ENCODE data around the gene ADRM1. TPM values are rescaled to one million over a fixed set of nuclear protein-coding genes. Genes with fewer than 3 reads are reported as not detected.
A peak's percentile ranks its signal among the peaks of the same experiment; 100 is the strongest.

The ADRM1 gene
- total RNA-seq, 1 experiment from 2014 or later: 127 TPM

GRCh38 chr20:62352402-62353288, 49.8 kb downstream of the ADRM1 start:
- Mint-ChIP-seq H3K4me3 (ENCODE audit: unreplicated experiment) (peak overlapping the region; percentile 47), H3K9me3 (ENCODE audit: unreplicated experiment) (peaks cover 8% of the 10 kb centered on the region), H3K4me1 (ENCODE audit: insufficient read depth, unreplicated experiment) (peaks cover 22% of the 10 kb centered on the region), H3K27ac (ENCODE audit: low read depth, unreplicated experiment) (peak overlapping the region; percentile 85), H3K27me3 (ENCODE audit: insufficient read depth, unreplicated experiment) (no peaks in the 10 kb centered on the region), H3K36me3 (ENCODE audit: insufficient read depth, unreplicated experiment) (peaks cover 68% of the 10 kb centered on the region)
- TF ChIP-seq, protein P1, sequence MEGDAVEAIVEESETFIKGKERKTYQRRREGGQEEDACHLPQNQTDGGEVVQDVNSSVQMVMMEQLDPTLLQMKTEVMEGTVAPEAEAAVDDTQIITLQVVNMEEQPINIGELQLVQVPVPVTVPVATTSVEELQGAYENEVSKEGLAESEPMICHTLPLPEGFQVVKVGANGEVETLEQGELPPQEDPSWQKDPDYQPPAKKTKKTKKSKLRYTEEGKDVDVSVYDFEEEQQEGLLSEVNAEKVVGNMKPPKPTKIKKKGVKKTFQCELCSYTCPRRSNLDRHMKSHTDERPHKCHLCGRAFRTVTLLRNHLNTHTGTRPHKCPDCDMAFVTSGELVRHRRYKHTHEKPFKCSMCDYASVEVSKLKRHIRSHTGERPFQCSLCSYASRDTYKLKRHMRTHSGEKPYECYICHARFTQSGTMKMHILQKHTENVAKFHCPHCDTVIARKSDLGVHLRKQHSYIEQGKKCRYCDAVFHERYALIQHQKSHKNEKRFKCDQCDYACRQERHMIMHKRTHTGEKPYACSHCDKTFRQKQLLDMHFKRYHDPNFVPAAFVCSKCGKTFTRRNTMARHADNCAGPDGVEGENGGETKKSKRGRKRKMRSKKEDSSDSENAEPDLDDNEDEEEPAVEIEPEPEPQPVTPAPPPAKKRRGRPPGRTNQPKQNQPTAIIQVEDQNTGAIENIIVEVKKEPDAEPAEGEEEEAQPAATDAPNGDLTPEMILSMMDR (IDR thresholded peaks at IDR 0.05; ENCODE audit: unreplicated experiment): peak; percentile 53
- BruUV-seq (replicated peaks): no TSS peak
- POLR2A ChIA-PET: interaction anchor here (0.7 to 7.4 kb wide), 5 partner anchors 13 to 47 kb away, joined by 4 to 347 read pairs (median 4); partner anchors contain the start of gene LAMA5
- intact Hi-C loops (cut with micrococcal nuclease): loop anchor here (1.0 kb wide), 1 partner anchor 29 kb away; no protein-coding TSS in a partner anchor
- DNase-seq (ENCODE audit: unreplicated experiment): peak; percentile 93
- CTCF ChIA-PET: interaction anchor here (1.1 to 4.9 kb wide), 5 partner anchors 11 to 30 kb away, joined by 3 to 63 read pairs (median 14); no protein-coding TSS in a partner anchor

DNA sequence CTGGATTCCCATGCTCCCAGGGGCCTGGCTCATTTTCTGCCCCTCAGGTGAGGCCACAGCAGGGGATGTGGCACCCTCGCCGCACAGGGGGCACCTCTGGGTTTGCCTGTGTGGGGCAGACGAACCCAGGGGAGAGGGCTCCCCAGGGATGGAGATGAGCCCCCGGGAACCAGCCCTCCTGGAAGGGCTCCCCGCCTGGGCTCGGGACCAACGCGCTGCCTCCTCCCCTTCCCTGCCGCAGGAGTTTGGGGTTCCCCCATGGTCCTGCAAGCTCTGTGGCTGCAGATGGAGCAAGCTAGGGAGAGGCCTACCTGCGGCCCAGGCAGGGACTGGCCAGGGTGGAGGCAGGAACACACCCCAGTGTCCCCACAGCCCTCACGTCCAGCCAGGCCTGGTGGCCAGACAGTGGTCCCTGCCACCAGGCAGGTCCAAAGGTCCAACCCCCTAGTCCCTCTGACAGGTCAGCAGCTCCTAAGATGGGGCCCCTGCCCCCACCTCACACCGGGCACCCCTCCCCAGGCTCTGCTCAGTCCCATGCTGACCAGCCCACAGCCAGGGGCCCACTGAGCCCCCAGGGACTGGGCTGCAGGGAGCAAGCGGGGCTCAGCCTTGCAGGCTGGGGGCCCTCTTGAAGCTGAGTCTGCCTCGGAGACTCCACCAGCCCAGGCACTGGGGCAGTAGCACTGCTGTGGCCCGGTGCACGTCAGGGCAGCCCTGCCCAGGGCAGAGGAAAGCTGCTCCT, 50.7 kb downstream of the ADRM1 start:
- peak overlapping the region; percentile 47 for H3K4me3 Mint-ChIP-seq (ENCODE audit: unreplicated experiment)
- no TSS peak for BruUV-seq (replicated peaks)
- peaks cover 5% of the 10 kb centered on the region for H3K9me3 Mint-ChIP-seq (ENCODE audit: unreplicated experiment)
- peaks cover 63% of the 10 kb centered on the region for H3K36me3 Mint-ChIP-seq (ENCODE audit: insufficient read depth, unreplicated experiment)
- H3K27me3 Mint-ChIP-seq (ENCODE audit: insufficient read depth, unreplicated experiment): no peaks in the 10 kb centered on the region
- CTCF ChIA-PET: interaction anchor here (0.6 to 4.9 kb wide), 4 partner anchors 10 to 30 kb away, joined by 3 to 63 read pairs (median 4); no protein-coding TSS in a partner anchor
- peaks cover 22% of the 10 kb centered on the region for H3K4me1 Mint-ChIP-seq (ENCODE audit: insufficient read depth, unreplicated experiment)
- DNase-seq (ENCODE audit: unreplicated experiment): no peak
- intact Hi-C loops (cut with micrococcal nuclease): no loop called here
- H3K27ac Mint-ChIP-seq (ENCODE audit: low read depth, unreplicated experiment): peak overlapping the region; percentile 85
- TF ChIP-seq, protein P1 (IDR thresholded peaks at IDR 0.05; ENCODE audit: unreplicated experiment): no peak
- POLR2A ChIA-PET: interaction anchor here (0.8 to 7.4 kb wide), 4 partner anchors 13 to 22 kb away, joined by 3 to 347 read pairs (median 4); partner anchors contain the start of gene LAMA5

DNA sequence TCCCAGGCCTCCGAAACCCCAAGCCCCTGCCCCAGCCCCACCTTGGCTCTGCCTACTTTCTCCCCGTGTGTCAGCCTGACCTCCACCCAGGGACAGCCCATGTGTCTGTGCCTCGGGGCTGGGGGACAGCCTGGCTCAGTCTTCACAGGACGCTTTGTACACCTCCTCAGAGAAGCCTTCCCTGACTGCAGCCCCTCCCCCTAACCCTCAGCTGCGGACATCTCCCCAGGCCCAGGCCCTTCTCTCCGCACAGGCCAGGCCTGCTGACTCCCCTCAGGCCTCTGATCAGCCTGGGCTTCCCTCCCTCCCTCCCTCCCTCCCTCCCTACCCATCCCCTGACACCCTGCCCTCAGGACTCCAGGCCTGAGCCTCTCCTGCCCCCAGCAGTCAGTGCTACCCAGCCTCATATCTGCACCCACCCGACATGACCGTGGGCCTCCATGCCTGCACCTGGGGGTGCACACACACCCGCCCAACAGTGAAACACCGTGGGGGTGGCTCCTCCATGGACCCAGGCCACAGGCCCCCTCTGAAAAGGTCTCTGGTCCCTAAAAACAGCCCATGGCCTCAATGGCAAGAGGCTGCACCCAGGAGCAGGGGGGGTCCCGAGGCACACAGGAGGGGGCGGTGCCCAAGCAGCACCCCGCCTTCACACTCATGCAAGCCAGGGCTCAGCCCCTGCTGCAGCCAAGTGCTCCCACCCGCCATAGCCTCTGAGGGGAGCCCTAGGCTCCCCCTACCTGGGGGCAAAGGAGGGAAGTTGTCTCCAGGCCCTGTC, 51.4 kb downstream of the ADRM1 start:
- Mint-ChIP-seq H3K4me3 (ENCODE audit: unreplicated experiment) (no peak overlapping the region), H3K27me3 (ENCODE audit: insufficient read depth, unreplicated experiment) (no peaks in the 10 kb centered on the region), H3K9me3 (ENCODE audit: unreplicated experiment) (no peaks in the 10 kb centered on the region), H3K4me1 (ENCODE audit: insufficient read depth, unreplicated experiment) (peaks cover 28% of the 10 kb centered on the region), H3K36me3 (ENCODE audit: insufficient read depth, unreplicated experiment) (peaks cover 55% of the 10 kb centered on the region), H3K27ac (ENCODE audit: low read depth, unreplicated experiment) (no peak overlapping the region)
- POLR2A ChIA-PET: interaction anchor here (0.8 to 7.4 kb wide), 7 partner anchors 13 to 32 kb away, joined by 3 to 347 read pairs (median 9); partner anchors contain the start of genes LAMA5 and RPS21
- TF ChIP-seq, protein P1 (IDR thresholded peaks at IDR 0.05; ENCODE audit: unreplicated experiment): no peak
- DNase-seq (ENCODE audit: unreplicated experiment): no peak
- no TSS peak for BruUV-seq (replicated peaks)
- intact Hi-C loops (cut with micrococcal nuclease): no loop called here
- CTCF ChIA-PET: interaction anchor here (0.6 to 4.9 kb wide), 5 partner anchors 9 to 30 kb away, joined by 3 to 63 read pairs (median 5); partner anchors contain the start of gene LAMA5

Data from MCF 10A (cell line).